NK-92 (cell line): ENCODE measurements around the gene RPS6KA2.
"Not testable (repeated sequence)": the region's sequence is repeated elsewhere in the genome, so short reads cannot be mapped to it uniquely, and the experiment has no call there.

Source experiments
- DNase-seq: peaks from one replicate; lab custom pipeline; 2025; ENCODE audit not compliant: unreplicated experiment; lab: John Stamatoyannopoulos, UW

Gene RPS6KA2

DNA sequence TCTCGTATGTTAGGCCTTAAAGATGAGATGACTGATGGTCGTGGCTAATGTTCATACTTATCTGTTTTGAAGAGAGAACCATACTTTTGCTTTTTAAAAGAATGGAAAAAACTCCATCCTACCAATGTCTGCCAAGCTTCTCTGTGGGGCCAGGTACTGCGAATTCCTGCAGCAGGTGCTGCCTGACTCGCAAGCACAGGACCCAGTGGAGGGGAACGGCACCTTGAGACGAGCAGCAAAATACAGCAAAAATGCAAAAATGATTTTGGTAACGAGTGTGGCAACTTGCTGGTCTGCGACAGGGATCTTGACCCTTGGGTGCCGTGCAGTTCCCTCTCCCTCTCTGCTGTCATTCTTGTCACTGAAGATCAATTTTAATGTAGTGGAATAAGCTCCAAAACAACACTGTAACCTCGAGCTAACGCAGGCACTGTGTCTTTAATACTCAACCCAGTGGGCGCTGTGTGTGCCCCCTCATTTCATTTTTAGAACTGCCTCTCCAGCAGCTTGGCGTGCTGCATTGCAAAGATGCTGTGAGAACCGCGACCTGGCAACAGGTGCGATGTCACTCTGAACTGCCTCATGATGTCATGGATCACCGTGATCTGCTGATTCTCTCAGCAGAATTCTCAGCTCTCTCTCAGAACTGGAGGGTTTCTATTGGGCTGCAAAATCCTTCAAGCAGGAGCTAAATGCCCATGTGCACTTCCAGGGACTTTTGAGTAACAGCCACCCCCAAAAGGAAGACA, 92.2 kb downstream of the RPS6KA2 start:
- DNase-seq = no peak

DNA sequence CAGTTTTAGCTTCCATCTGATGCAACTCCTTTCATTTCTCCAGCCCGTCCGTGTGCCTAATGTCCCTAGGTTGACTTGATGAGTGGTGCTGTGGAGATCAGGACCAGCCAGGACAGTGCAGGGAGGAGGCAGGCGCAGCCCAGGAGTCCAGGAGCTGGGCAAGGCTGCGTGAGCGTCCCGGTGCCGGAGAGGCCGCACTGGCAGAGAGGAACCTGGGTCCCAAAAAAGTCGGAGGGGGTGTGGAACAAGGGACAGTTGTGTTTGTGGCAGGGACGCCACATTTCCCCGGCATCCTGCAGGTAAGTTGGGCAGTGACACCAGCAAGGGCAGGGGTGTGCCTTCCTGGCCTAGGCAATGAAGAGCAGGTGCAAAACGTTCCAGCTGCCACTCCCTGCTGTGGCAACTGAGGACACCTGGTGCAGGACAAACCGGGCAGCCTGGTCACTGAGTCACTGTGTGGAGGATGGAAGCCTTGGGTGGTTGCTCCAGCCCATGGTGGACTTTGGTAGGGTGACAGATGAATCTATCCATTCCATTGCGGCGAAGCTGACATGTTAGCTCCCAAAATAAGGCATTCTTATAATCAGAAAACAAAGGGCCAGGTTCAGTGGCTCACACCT, 93.7 kb downstream of the RPS6KA2 start:
- no peak for DNase-seq

DNA sequence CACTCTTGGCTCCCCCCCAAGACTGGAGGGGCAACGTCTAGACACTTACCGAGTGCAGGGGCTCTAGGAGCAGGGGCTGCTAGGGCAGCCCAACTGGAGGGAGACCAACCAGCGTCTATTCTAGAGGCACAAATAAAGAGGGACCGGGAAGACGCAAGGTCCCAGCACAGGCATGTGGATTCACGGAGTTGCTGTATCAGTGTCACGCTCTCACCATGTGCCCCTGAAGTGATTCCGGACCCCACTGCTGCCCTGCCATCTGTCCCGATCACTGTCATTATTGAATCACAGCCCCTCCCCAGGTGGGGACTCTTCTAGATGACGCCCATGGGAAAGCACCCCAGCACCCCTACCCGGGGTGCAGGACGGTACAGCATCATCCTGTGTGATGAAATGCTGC, 94.7 kb downstream of the RPS6KA2 start:
- DNase-seq = no peak

DNA sequence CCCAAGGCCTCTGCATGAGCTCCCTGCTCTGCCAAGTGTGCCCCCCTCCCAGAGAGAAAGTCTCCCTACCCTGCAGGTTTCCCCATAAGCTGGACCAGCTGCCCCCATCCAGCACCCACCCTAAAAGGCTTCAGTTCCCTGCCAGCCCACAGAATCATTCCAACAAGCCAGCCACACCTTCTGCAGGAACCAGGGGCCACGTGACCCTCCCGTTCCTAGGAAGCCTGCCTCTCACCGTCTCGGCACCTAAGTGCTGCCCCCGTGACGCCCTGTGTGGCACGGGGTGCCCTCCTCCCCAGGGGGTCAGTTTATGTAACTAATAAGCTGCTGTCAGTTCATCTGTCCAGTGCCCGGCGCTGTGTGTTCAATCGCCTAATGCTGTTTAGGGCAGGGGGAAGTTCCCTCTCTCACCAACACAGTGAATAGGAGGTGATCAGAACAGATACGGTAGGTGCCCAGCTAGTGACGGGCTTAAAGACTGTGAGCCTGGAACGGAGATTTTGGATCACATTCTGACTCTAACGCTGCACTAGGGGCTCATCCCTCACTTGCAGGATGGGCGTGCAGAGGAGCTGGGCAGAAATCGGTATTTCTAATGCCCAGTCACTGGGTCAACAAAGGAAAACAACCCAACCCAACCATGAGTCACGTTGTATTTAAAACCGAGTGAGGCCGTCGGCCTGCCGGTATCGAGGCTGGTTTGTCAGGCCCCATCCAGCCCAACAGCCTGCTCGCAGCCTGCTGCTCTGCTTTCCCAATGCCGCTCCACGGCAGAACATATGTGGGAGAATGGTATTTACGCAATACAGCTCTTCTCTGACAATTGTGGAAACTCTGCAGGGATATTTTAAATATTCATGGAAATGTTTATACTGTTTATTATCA, 96.6 kb downstream of the RPS6KA2 start:
- DNase-seq = no peak

DNA sequence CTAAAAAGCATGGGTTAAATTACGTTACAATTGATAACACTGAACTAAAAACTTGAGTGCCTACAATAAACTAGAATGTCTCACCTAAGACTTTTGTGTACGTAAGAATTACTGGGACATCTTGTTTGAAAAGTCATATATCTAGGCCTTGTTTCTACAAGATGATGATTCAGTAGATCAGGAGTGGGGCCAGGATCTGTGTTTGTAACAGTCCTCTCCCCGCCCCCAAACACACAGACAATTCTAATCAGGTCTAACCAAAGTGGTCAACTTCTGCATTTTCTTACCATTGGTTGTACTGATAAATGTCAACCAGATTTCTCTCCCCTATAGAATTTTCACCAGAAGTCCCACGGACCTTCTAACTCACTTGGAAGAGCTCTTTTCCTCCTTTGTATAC, 97.5 kb downstream of the RPS6KA2 start:
- DNase-seq = no peak

DNA sequence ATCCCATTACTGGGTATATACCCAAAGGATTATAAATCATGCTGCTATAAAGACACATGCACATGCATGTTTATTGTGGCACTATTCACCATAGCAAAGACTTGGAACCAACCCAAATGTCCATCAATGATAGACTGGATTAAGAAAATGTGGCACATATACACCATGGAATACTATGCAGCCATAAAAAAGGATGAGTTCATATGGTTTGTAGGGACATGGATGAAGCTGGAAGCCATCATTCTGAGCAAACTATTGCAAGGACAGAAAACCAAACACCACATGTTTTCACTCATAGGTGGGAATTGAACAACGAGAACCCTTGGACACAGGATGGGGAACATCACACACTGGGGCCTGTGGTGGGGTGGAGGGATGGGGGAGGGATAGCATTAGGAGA, 98.0 kb downstream of the RPS6KA2 start:
- not testable (repeated sequence) for DNase-seq

DNA sequence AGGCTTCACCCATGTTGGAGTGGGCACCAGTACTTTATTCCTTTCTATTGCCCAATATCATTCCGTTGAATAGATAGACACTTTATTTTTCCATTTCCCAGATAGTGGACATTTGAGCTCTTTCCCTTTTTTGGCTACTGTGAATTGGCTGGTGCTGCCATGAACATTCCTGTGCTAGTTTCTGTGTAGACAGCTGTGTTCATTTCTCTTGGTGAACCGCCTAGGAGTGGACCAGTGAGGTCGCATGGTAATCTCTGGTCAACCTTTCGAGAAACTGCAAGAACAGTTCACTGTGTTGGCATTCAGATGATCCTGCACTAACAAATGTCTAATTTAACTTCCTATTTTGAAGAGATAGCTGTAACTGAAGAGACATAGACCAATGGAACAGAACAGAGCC, 99.2 kb downstream of the RPS6KA2 start:
- no peak for DNase-seq

DNA sequence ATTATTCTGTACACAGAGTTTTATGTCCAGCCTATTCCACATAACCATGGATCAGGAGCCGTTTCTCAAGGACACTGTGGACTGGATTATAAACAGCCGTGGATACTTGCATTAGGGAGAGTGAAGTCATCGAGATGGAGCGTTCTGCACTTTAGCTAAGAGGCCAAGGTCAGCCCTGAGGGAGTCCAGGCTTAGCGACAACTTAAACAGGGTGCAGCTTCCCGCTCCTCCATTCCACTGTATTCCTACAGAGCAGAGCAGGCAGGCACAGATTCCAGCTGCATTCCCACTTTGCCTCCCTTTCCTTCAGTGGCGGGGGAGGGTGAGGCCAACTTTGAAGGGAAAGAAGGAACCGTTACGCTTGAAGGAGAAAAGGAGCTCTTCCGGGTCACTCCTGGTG, 100.1 kb downstream of the RPS6KA2 start:
- DNase-seq = no peak

DNA sequence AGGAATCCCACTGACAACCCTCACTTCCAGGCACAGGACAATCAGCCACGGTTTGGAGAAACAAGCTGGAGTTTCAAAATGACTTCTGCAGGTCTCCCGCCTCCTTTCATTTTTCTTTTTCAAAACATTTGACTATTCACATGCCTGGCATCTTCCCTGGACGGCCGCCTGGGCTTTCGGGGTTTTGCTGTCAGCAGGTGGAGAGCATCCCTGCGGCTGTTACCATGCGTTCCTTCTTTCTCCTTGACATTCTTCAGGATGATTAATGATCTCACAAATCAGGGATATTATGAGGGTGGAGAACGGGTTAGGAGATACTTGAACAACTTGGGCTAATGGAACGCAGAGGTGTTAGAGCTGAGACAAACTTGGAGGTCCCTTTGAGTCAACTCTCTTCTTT, 101.5 kb downstream of the RPS6KA2 start:
- DNase-seq = no peak

DNA sequence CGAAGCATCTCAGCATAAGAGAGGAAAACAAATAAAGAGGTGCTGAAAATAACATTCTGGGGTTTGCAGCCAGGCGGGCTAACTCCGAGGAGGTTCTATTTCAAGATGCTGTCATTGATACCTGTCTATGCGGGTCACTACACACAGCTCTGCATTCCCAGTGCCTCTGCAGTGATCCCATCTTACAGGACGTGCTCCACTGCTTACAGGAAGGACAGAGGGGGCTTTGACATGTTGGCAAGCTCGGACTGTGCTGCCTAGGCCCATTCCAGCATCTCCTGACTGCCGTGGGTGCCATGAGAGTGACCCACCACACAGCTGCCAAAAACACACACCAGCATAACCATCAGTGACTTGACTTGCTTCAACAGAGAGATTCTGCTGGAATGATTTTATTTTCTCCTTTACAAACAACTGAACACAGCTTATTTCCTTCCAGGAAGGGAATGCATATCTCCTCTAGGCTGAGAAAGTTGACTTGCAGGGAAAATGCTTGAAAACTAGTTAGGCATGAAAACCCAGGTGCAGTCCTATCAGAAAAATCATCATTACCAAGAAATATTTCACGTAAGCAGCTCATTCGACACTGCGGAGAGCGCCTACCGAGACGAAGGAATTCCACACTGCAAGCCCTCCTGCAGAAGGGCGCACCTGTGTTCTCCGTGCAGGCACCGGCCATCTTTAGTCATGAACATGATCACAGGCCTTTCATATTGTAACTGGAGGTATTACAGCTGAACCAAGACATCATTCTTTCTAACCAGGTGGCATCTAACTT, 103.1 kb downstream of the RPS6KA2 start:
- no peak for DNase-seq

DNA sequence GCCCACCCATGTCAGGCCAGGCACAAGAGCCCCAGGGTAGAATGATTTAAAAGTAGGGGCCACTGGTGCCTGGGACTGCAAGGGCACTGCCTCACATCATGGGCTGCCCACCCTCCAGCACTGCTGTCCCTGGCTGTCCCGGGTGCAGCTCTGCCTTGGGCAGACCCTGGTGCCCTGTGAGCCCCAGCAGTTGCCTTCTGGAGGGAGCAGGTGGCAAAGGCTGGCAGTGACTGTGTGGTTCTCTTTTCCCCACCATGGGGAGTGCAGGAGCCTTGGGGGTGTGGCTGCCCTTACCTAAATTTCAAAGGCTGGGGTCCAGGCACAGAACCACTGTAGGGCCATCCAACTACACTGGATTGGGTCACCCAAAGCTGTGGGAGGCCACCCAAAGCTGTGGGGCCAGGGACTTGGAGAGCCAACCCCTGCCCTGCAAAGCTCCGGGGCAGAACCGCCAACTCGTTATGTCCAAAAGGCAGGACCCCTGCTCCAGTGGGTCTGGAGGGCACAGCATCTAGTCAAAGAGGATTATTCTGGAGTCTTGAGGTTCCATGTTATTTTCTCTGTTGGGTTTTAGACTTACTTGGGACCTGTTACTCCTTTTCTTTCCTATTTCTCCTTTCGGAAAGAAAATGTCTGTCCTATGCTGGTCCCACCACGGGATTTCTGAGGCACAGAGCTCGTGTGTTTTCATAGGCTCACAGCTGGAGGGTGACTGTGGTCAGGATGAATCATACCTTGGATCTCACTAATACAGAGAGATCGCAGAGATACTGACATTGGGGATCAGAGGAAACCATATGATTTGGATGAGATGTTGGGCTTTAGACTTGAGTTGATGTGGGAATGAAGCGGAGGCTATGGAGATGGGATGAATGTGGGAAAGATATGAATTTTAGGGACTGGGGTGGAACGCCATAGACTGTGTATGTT, 105.9 kb downstream of the RPS6KA2 start:
- DNase-seq = no peak

DNA sequence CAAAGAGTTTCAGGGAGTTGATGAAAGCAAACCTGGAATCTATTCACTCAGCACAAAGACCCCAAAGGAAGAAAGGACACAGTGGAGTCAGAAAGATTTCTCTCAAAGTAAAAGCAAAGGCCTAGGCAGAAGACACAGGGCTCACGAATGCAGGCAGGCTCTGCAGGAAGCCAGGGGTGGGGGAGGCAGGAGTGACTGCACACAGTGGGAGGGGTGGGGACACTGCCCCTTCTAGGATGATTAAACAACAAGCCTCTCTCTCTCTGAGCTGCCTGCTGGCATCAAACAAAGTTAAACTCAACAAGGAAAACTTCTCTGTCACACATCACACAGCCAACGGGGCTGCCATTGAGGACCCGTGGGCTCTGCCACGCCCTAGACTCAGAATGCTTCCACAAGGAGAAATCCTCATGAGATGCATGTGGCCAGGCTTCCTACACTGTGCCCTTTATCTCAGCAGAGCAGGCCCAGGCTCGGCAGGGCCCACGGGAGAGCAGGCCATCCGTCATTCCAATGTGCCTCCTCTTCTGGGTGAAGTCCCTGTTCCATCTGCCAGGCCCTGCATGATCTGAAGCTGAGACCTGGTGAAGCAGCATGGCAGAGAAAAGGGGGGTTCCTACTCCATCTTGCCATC, 110.7 kb downstream of the RPS6KA2 start:
- DNase-seq = no peak

DNA sequence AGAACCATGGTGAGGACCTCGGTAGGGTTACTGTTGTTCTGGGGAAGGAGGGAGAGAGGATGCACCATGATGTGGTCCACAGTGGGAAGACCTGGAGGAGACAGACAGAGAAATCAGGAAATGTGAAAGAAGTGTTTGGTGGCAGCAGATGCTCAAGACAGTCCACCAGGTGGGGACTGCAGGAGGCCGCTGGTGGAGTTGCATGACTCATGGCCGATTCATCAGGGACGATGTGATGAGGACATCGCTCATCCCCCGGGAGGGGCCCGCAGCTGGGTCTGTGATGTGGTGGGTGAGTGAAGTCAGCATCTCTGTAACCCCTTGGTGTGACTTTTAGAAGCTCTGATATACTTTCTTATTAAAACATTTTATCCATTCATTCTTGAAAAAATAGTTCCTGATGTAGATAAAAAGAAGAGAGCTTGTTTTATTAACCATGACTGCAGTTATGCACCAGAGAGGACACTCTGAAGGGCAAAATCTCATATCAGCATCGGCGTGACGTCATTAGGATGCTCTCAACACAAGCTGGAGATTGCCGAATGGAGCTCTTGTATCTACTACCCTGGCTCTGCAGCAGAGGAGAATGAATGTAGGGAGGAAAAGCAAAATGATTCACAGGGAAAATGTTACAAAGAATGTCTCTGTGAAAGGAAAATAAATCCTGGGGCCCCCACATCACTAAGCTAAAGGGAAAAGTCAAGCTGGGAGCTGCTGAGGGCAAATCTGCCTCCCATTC, 111.8 kb downstream of the RPS6KA2 start:
- no peak for DNase-seq

DNA sequence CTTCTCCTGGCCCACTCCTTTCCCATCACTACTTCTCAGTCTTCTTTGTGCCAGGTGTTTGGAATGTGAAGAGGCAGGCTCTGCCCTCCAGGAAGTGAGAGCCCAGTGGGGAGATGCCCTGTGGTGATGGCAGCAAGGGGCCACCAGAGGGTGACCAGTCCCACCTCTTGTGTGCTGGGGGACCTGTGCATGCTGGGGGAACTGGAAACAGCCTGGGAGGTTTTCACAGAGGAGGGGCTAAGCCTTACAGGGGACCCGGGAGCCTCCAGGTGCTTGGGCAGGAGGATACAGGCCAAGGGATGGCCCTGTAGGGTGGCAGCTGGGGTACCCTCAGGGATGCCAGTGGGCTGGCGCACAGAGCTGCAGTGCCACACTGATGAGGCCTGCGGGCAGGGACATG, 112.9 kb downstream of the RPS6KA2 start:
- no peak for DNase-seq

DNA sequence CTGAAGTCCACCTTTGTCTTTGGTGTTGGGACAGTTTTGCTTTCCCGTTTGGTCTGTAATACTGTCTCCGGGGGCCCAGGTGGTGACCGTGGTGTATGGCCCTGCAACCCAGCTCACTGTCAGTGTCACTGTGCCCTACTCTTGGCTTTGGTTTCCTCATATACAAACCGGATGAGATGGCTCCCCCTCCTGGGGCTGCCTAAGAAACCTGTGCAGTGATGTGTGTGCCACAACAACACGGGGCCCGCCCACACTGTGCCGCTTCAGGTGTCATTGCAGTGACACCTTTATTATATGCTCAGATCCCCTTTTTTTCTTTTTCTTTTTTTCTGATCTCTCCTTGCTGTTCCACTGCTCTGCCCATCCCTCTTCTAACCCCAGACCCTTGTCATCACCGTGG, 114.5 kb downstream of the RPS6KA2 start:
- no peak for DNase-seq

DNA sequence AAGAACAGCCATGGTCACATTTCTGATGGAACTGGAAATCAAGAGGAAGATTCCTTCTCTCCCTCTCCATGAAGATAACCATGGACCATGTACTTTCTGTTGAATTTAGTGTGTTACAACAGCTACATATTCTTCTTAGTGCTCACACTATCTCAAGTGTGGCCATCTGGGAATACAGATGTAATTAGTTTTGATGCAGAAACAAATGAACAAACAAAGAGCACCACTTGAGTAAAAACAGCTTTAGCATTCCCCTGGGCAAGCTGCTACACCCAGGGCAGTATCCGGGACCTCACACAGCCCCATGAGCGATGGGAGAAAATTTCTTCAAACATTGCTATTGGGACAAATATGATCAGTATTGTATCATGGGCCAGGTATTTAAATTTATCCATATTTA, 115.7 kb downstream of the RPS6KA2 start:
- DNase-seq = no peak

DNA sequence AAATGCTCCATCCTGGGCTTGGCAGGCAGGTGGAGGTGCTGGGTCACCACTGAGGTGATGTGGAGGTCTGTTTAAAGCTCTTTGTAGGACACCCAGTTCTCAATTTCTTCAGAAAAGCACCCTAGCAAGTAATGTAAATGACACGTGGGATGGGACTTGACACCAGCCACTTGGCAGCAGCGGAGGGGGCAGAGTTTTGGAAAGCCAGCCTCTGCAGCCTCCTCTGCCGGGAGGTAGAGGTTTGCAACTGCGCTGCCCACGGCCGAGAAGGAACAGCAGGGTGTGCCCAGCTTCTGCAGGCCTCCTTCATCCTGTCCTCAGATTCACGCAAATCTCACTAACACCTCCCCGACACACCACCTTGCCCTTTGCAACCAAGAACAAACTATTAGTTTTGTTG, 117.9 kb downstream of the RPS6KA2 start:
- no peak for DNase-seq

DNA sequence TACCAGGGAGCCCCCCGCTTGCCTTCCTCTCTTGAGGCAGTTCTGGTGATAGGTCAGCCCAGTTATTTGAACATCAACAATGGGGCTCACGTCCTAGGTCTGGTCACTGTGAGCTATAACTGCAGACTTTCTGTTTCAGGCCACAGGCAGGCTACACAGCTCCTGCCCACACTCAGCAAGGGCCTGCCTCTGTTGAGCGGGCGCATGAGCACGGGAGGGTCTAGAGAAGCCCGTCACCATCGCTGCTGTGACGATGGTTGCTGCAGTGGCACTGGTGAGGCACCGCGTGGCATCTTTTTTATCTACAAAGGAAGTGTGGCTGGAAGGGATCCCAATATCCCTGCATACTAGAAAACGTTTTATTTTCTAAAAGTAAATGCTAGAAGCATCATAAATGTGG, 118.3 kb downstream of the RPS6KA2 start:
- no peak for DNase-seq
